Caco-2 (cell line): ENCODE results near the gene IQCK. TPM values are rescaled to one million over a fixed set of nuclear protein-coding genes. Genes with fewer than 3 reads are reported as not detected.

Experiments used
- BruUV-seq: library from RNA; stranded (reverse); fragments of 400-500 nt; replicated peaks from 2 replicates; lab custom pipeline; 2021; lab: Mats Ljungman, UMichigan
- CTCF ChIA-PET: fragments of 300-600 bp; sonication (Branson Sonifier 250); formaldehyde crosslinking; loops from one replicate; lab custom pipeline; 2022; ENCODE audit warnings: antibody characterized with exemption; lab: Charles Lee
- POLR2A ChIA-PET: fragments of 300-600 bp; sonication (Branson Sonifier 250); formaldehyde crosslinking; loops from one replicate; lab custom pipeline; 2022; ENCODE audit warnings: antibody characterized with exemption; lab: Charles Lee
- DNase-seq, 2 experiments: peaks; one replicate each; pipeline versions ENCODE4 v3.0.0 to v3.0.0-alpha.2; 2020 to 2022
- H3K27me3 ChIP-seq: replicated peaks from 2 replicates; pipeline ENCODE4 v1.6.0; 2011; ENCODE audit warnings: low read length; ENCODE audit not compliant: control insufficient read depth, insufficient read depth
- H3K36me3 ChIP-seq: 2 replicates; pipeline ENCODE4 v1.5.1; 2011; ENCODE audit warnings: low read length; ENCODE audit not compliant: control insufficient read depth, insufficient read depth
- H3K4me1 ChIP-seq: fragments of 250-450 bp; sonication (Bioruptor Pico); 2 replicates; pipeline ENCODE4 v1.5.1; 2020; ENCODE audit warnings: mild to moderate bottlenecking
- H3K4me3 ChIP-seq: 2 replicates; pipeline ENCODE4 v1.5.1; 2011; ENCODE audit warnings: low read depth, mild to moderate bottlenecking, control low read depth, low read length
- H3K9me3 ChIP-seq: fragments of 250-450 bp; sonication (Bioruptor Pico); 2 replicates; pipeline ENCODE4 v1.5.1; 2020; ENCODE audit warnings: mild to moderate bottlenecking, moderate library complexity
- H3K27ac Mint-ChIP-seq: one replicate; pipeline ENCODE4 v1.8.0; 2022; ENCODE audit warnings: mixed read lengths; ENCODE audit not compliant: unreplicated experiment
- H3K27me3 Mint-ChIP-seq: one replicate; pipeline ENCODE4 v1.8.0; 2022; ENCODE audit warnings: mixed read lengths; ENCODE audit not compliant: insufficient read depth, unreplicated experiment
- H3K36me3 Mint-ChIP-seq: one replicate; pipeline ENCODE4 v1.8.0; 2022; ENCODE audit warnings: mild to moderate bottlenecking, mixed read lengths; ENCODE audit not compliant: insufficient read depth, unreplicated experiment
- H3K4me1 Mint-ChIP-seq: one replicate; pipeline ENCODE4 v1.8.0; 2022; ENCODE audit warnings: low read depth, mixed read lengths; ENCODE audit not compliant: unreplicated experiment
- H3K4me3 Mint-ChIP-seq: one replicate; pipeline ENCODE4 v1.8.0; 2022; ENCODE audit warnings: mild to moderate bottlenecking, moderate library complexity, mixed read lengths; ENCODE audit not compliant: unreplicated experiment
- H3K9me3 Mint-ChIP-seq: one replicate; pipeline ENCODE4 v1.8.0; 2022; ENCODE audit warnings: mixed read lengths; ENCODE audit not compliant: unreplicated experiment
- CTCF ChIP-seq, 2 experiments: fragments of 200-600 bp in 1 of 2; IDR thresholded peaks; 1 replicate in 1 of 2; 2 replicates in 1 of 2; pipeline versions ENCODE4 v1.5.1 to v1.8.0; 2011 to 2022; ENCODE audit warnings: antibody characterized with exemption in 1 of 2, control low read depth in 1 of 2, inconsistent platforms in 1 of 2, low read depth in 1 of 2, low read length in 1 of 2, mild to moderate bottlenecking in 1 of 2, moderate library complexity in 1 of 2; ENCODE audit not compliant: insufficient read depth in 1 of 2, severe bottlenecking in 1 of 2, unreplicated experiment in 1 of 2
- intact Hi-C: fragments of 100-400 bp; cut with micrococcal nuclease; formaldehyde crosslinking; loops from one replicate; pipeline ENCODE4 v1.10.0; 2022; ENCODE audit not compliant: unreplicated experiment
- total RNA-seq: library from RNA; stranded (reverse); gene quantifications from 2 replicates; pipeline ENCODE4 v1.2.3, GENCODE V29; 2022

The IQCK gene
- total RNA-seq, 1 experiment from 2014 or later, result 2.0 TPM

GRCh38 chr16:19711643-19712042 lies 6.4 kb upstream of the IQCK start:
- H3K27ac Mint-ChIP-seq, result no peak overlapping the region
- H3K4me3 Mint-ChIP-seq, result no peak overlapping the region
- H3K9me3 Mint-ChIP-seq, result no peaks in the 10 kb centered on the region
- no peak for TF ChIP-seq CTCF (IDR thresholded peaks at IDR 0.05; ENCODE audit: insufficient read depth in 1 of 2, low read depth in 1 of 2, low read length in 1 of 2, severe bottlenecking in 1 of 2, unreplicated experiment in 1 of 2)
- intact Hi-C loops, result loop anchor here (10.0 kb wide), 1 partner anchor 173 kb away; the partner anchor contains the start of gene GPRC5B
- Histone ChIP-seq H3K36me3 (peaks cover 2% of the 10 kb centered on the region; the same call in 1 of the 2 replicates), H3K4me1 (peaks cover 11% of the 10 kb centered on the region), H3K27me3 (no peaks in the 10 kb centered on the region), H3K4me3 (no peak overlapping the region), H3K9me3 (no peaks in the 10 kb centered on the region)
- peaks cover 58% of the 10 kb centered on the region for H3K36me3 Mint-ChIP-seq
- DNase-seq, result no peak
- H3K4me1 Mint-ChIP-seq, result peaks cover 24% of the 10 kb centered on the region
- no peaks in the 10 kb centered on the region for H3K27me3 Mint-ChIP-seq
- no TSS peak for BruUV-seq
- POLR2A ChIA-PET, result no interaction called here
- CTCF ChIA-PET, result no interaction called here

DNA sequence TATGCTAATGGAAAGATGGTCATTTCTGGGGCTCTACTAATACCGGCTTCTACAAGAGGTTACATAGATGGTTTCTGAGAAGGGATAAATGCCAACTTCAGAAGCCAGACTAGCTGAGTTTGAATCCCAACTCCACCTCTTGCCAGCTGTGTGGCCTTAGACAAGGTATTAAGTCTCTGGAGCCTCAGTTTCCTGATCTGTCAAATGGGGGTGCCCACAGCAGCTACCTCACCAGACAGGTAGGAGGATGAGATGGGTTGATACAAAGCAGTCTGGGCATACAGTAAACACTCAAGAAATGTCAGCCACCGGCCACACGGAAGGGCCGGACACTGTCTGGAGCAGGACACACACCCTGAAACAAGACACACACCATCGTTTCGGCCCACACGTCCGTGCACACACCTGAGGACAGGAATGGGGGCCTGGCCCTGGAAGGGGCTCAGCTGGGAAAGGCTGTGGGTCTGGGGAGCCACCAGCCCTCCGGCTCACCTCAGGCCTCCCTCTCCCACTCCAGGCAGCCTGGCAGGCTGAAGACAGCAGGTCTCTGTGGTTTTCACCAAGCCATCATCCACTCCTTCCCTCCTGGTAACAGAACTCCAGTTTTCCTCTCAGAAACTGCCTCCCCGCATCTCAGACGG lies 5.5 kb upstream of the IQCK start:
- Mint-ChIP-seq H3K27ac (no peak overlapping the region), H3K36me3 (peaks cover 55% of the 10 kb centered on the region)

GRCh38 chr16:19713697-19714096 lies 4.4 kb upstream of the IQCK start:
- no peaks in the 10 kb centered on the region for H3K9me3 Mint-ChIP-seq
- no peak for DNase-seq
- H3K27me3 Mint-ChIP-seq, result no peaks in the 10 kb centered on the region
- CTCF ChIA-PET, result no interaction called here
- intact Hi-C loops, result loop anchor here (10.0 kb wide), 1 partner anchor 171 kb away; the partner anchor contains the start of gene GPRC5B
- POLR2A ChIA-PET, result no interaction called here
- Histone ChIP-seq H3K4me3 (no peak overlapping the region), H3K27me3 (no peaks in the 10 kb centered on the region), H3K36me3 (peaks cover 2% of the 10 kb centered on the region; the same call in 1 of the 2 replicates), H3K9me3 (no peaks in the 10 kb centered on the region), H3K4me1 (peaks cover 13% of the 10 kb centered on the region)
- no peak for TF ChIP-seq CTCF (IDR thresholded peaks at IDR 0.05; ENCODE audit: insufficient read depth in 1 of 2, low read depth in 1 of 2, low read length in 1 of 2, severe bottlenecking in 1 of 2, unreplicated experiment in 1 of 2)
- no peak overlapping the region for H3K27ac Mint-ChIP-seq
- H3K4me1 Mint-ChIP-seq, result peaks cover 24% of the 10 kb centered on the region
- peaks cover 57% of the 10 kb centered on the region for H3K36me3 Mint-ChIP-seq
- no peak overlapping the region for H3K4me3 Mint-ChIP-seq
- no TSS peak for BruUV-seq

More for the DNA sequence above, 5.5 kb upstream of the IQCK start:
- intact Hi-C loops, result loop anchor here (10.0 kb wide), 1 partner anchor 172 kb away; the partner anchor contains the start of gene GPRC5B
- no TSS peak for BruUV-seq
- no peak for TF ChIP-seq CTCF (IDR thresholded peaks at IDR 0.05; ENCODE audit: insufficient read depth in 1 of 2, low read depth in 1 of 2, low read length in 1 of 2, severe bottlenecking in 1 of 2, unreplicated experiment in 1 of 2)
- no peak overlapping the region for H3K4me3 Mint-ChIP-seq
- H3K9me3 Mint-ChIP-seq, result no peaks in the 10 kb centered on the region
- peaks cover 24% of the 10 kb centered on the region for H3K4me1 Mint-ChIP-seq
- ChIA-PET CTCF (no interaction called here), POLR2A (no interaction called here)
- Histone ChIP-seq H3K9me3 (no peaks in the 10 kb centered on the region), H3K36me3 (peaks cover 2% of the 10 kb centered on the region; the same call in 1 of the 2 replicates), H3K27me3 (no peaks in the 10 kb centered on the region), H3K4me3 (no peak overlapping the region), H3K4me1 (peaks cover 13% of the 10 kb centered on the region)
- H3K27me3 Mint-ChIP-seq, result no peaks in the 10 kb centered on the region
- no peak for DNase-seq
